DND-41 (cell line): Measurements from ENCODE around the gene SLX4IP.

Source experiments
- EZH2 ChIP-seq: IDR thresholded peaks from 3 replicates; pipeline ENCODE4 v1.6.1; 2012; ENCODE audit warnings: borderline replicate concordance, low read depth, mild to moderate bottlenecking, moderate library complexity, low read length, inconsistent platforms; ENCODE audit not compliant: severe bottlenecking
- TF ChIP-seq, protein P1 (sequence below): IDR thresholded peaks from 2 replicates; pipeline ENCODE4 v1.5.1; 2012; ENCODE audit warnings: borderline replicate concordance, low read length, moderate library complexity, mild to moderate bottlenecking; ENCODE audit not compliant: poor library complexity, severe bottlenecking; ENCODE audit errors: extremely low read depth

GRCh38 chr20:10669843-10670446 lies 234.8 kb downstream of the SLX4IP start:
- no peak for TF ChIP-seq EZH2
- TF ChIP-seq, protein P1, sequence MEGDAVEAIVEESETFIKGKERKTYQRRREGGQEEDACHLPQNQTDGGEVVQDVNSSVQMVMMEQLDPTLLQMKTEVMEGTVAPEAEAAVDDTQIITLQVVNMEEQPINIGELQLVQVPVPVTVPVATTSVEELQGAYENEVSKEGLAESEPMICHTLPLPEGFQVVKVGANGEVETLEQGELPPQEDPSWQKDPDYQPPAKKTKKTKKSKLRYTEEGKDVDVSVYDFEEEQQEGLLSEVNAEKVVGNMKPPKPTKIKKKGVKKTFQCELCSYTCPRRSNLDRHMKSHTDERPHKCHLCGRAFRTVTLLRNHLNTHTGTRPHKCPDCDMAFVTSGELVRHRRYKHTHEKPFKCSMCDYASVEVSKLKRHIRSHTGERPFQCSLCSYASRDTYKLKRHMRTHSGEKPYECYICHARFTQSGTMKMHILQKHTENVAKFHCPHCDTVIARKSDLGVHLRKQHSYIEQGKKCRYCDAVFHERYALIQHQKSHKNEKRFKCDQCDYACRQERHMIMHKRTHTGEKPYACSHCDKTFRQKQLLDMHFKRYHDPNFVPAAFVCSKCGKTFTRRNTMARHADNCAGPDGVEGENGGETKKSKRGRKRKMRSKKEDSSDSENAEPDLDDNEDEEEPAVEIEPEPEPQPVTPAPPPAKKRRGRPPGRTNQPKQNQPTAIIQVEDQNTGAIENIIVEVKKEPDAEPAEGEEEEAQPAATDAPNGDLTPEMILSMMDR, result no peak
